WTC11 (cell line): ENCODE measurements around the gene PDLIM5. TPM values are rescaled to one million over a fixed set of nuclear protein-coding genes. Genes with fewer than 3 reads are reported as not detected.

Experiments used
- ATAC-seq: fragments of 200-7000 bp; cut with Tn5 transposase; 2 replicates; pipeline ENCODE4 v1.10.0; 2021; ENCODE audit warnings: mild to moderate bottlenecking, moderate library complexity
- CTCF ChIA-PET: fragments of 300-600 bp; sonication (Branson Sonifier 250); formaldehyde crosslinking; loops from one replicate; lab custom pipeline; 2021; ENCODE audit warnings: antibody characterized with exemption; lab: Charles Lee
- POLR2A ChIA-PET: fragments of 350-600 bp; sonication (Branson Sonifier 250); formaldehyde crosslinking; loops from one replicate; lab custom pipeline; 2021; ENCODE audit warnings: antibody characterized with exemption; lab: Charles Lee
- DNase-seq: peaks from one replicate; pipeline ENCODE4 v3.0.0; 2021; ENCODE audit warnings: low spot score
- H3K27ac Mint-ChIP-seq: 2 replicates; pipeline ENCODE4 v1.8.0; 2021; ENCODE audit warnings: mixed read lengths
- H3K27me3 Mint-ChIP-seq: 2 replicates; pipeline ENCODE4 v1.8.0; 2021; ENCODE audit warnings: low read depth, mild to moderate bottlenecking, moderate library complexity, mixed read lengths
- H3K36me3 Mint-ChIP-seq: 2 replicates; pipeline ENCODE4 v1.8.0; 2021; ENCODE audit warnings: mixed read lengths
- H3K4me1 Mint-ChIP-seq: 2 replicates; pipeline ENCODE4 v1.8.0; 2022; ENCODE audit warnings: mixed read lengths
- H3K4me3 Mint-ChIP-seq: 2 replicates; pipeline ENCODE4 v1.8.0; 2021; ENCODE audit warnings: mild to moderate bottlenecking, moderate library complexity, mixed read lengths
- H3K9me3 Mint-ChIP-seq: 2 replicates; pipeline ENCODE4 v1.8.0; 2021; ENCODE audit warnings: mixed read lengths
- ATF2 ChIP-seq: sonication (generic); formaldehyde crosslinking; IDR thresholded peaks from 2 replicates; pipeline ENCODE4 v1.8.1; 2022; ENCODE audit warnings: low read depth, missing genetic modification reagents, borderline replicate concordance
- ATF6 ChIP-seq: sonication (generic); formaldehyde crosslinking; IDR thresholded peaks from 2 replicates; pipeline ENCODE4 v1.8.1; 2023; ENCODE audit warnings: mild to moderate bottlenecking, missing genetic modification reagents
- E2F4 ChIP-seq: sonication (generic); formaldehyde crosslinking; IDR thresholded peaks from 2 replicates; pipeline ENCODE4 v1.8.1; 2022; ENCODE audit warnings: low read depth, mild to moderate bottlenecking, moderate library complexity, missing genetic modification reagents, borderline replicate concordance
- GABPB1 ChIP-seq: sonication (generic); formaldehyde crosslinking; IDR thresholded peaks from 2 replicates; pipeline ENCODE4 v1.8.1; 2023; ENCODE audit warnings: mild to moderate bottlenecking, missing genetic modification reagents
- HMGA2 ChIP-seq: fragments of 250-450 bp; sonication (Bioruptor Pico); IDR thresholded peaks from 2 replicates; pipeline ENCODE4 v1.4.0; 2021; ENCODE audit warnings: mild to moderate bottlenecking, moderate library complexity
- MYBL2 ChIP-seq: sonication (generic); formaldehyde crosslinking; IDR thresholded peaks from 2 replicates; pipeline ENCODE4 v1.8.1; 2023; ENCODE audit warnings: mild to moderate bottlenecking, moderate library complexity, missing genetic modification reagents
- NFATC4 ChIP-seq: fragments of 250-450 bp; sonication (Bioruptor Pico); IDR thresholded peaks from 2 replicates; pipeline ENCODE4 v1.9.0; 2021; ENCODE audit warnings: mild to moderate bottlenecking
- PRDM15 ChIP-seq: sonication (generic); formaldehyde crosslinking; IDR thresholded peaks from 2 replicates; pipeline ENCODE4 v1.8.0; 2022; ENCODE audit warnings: missing genetic modification reagents
- RORB ChIP-seq: fragments of 250-450 bp; sonication (Bioruptor Pico); IDR thresholded peaks from 2 replicates; pipeline ENCODE4 v1.9.0; 2021; ENCODE audit warnings: mild to moderate bottlenecking
- SMAD4 ChIP-seq: sonication (generic); formaldehyde crosslinking; IDR thresholded peaks from 2 replicates; pipeline ENCODE4 v1.8.0; 2022; ENCODE audit warnings: mild to moderate bottlenecking, missing genetic modification reagents
- ZNF281 ChIP-seq: sonication (generic); formaldehyde crosslinking; IDR thresholded peaks from 2 replicates; pipeline ENCODE4 v1.8.0; 2023; ENCODE audit warnings: mild to moderate bottlenecking, missing genetic modification reagents
- ZNF317 ChIP-seq: sonication (generic); formaldehyde crosslinking; IDR thresholded peaks from 2 replicates; pipeline ENCODE4 v1.8.1; 2023; ENCODE audit warnings: low read depth, mild to moderate bottlenecking, moderate library complexity, missing genetic modification reagents, borderline replicate concordance
- ZSCAN18 ChIP-seq: fragments of 250-450 bp; sonication (Bioruptor Pico); IDR thresholded peaks from 2 replicates; pipeline ENCODE4 v2.1.2; 2022; ENCODE audit warnings: mild to moderate bottlenecking, moderate library complexity
- total RNA-seq: library from RNA; stranded (reverse); gene quantifications from 3 replicates; pipeline ENCODE4 v1.2.3, GENCODE V29; 2021

Gene PDLIM5
- total RNA-seq, 1 experiment from 2014 or later, result 51.5 TPM

GRCh38 chr4:94461506-94461905 lies 9.8 kb downstream of the PDLIM5 start (continued):
- TF ChIP-seq ATF6 (CRISPR knock-in tag) (no peak), ZNF317 (CRISPR knock-in tag) (no peak), PRDM15 (CRISPR knock-in tag) (no peak)

- Mint-ChIP-seq H3K27ac (no peak overlapping the region), H3K36me3 (no peaks in the 10 kb centered on the region), H3K4me3 (no peak overlapping the region), H3K4me1 (peaks cover 59% of the 10 kb centered on the region), H3K9me3 (no peaks in the 10 kb centered on the region), H3K27me3 (no peaks in the 10 kb centered on the region)
- DNase-seq, result no peak
- ChIA-PET POLR2A (no interaction called here), CTCF (no interaction called here)
- ATAC-seq, result no peak
- no peak for TF ChIP-seq ZSCAN18 (CRISPR knock-in tag)
- no peak for TF ChIP-seq ATF2 (CRISPR knock-in tag)
- no peak for TF ChIP-seq HMGA2
- no peak for TF ChIP-seq MYBL2 (CRISPR knock-in tag)
- no peak for TF ChIP-seq ZNF281 (CRISPR knock-in tag)
- TF ChIP-seq GABPB1 (CRISPR knock-in tag), result no peak
- TF ChIP-seq SMAD4, result no peak
- TF ChIP-seq NFATC4 (CRISPR knock-in tag), result no peak
- TF ChIP-seq E2F4 (CRISPR knock-in tag), result no peak
- TF ChIP-seq RORB, result no peak
Measured at GRCh38 chr4:94462572-94462971, 10.8 kb downstream of the PDLIM5 start.
